Putamen (tissue), 1 donor: ENCODE measurements around the gene TBCCD1.
A peak's percentile ranks its signal among the peaks of the same experiment; 100 is the strongest.
"Not testable (repeated sequence)": the region's sequence is repeated elsewhere in the genome, so short reads cannot be mapped to it uniquely, and the experiment has no call there.

Experiments used
- DNase-seq: peaks from one replicate; pipeline ENCODE4 v3.0.0-alpha.2; 2016; ENCODE audit warnings: low spot score

Gene TBCCD1

GRCh38 chr3:186596568-186597287 is 29.6 kb upstream of the TBCCD1 start:
- DNase-seq = no peak

- no peak for DNase-seq
Observed at GRCh38 chr3:186594591-186595113, 27.5 kb upstream of the TBCCD1 start.

- no peak for DNase-seq
Observed at GRCh38 chr3:186593862-186594261, 26.7 kb upstream of the TBCCD1 start.

- no peak for DNase-seq
Observed at GRCh38 chr3:186592682-186593081, 25.5 kb upstream of the TBCCD1 start.

GRCh38 chr3:186590580-186591295 is 23.6 kb upstream of the TBCCD1 start:
- no peak for DNase-seq

GRCh38 chr3:186589856-186590579 is 22.9 kb upstream of the TBCCD1 start:
- DNase-seq = no peak

GRCh38 chr3:186589121-186589520 is 22.0 kb upstream of the TBCCD1 start:
- DNase-seq = no peak

GRCh38 chr3:186588632-186589031 is 21.5 kb upstream of the TBCCD1 start:
- no peak for DNase-seq

GRCh38 chr3:186587183-186587582 is 20.0 kb upstream of the TBCCD1 start:
- DNase-seq = no peak

GRCh38 chr3:186586245-186586644 is 19.1 kb upstream of the TBCCD1 start:
- DNase-seq = not testable (repeated sequence)

- no peak for DNase-seq
Observed at GRCh38 chr3:186583831-186584230, 16.7 kb upstream of the TBCCD1 start.

GRCh38 chr3:186582541-186582940 is 15.4 kb upstream of the TBCCD1 start:
- peak; percentile 47 for DNase-seq

- DNase-seq = no peak
Observed at GRCh38 chr3:186580785-186581184, 13.6 kb upstream of the TBCCD1 start.

GRCh38 chr3:186577521-186577920 is 10.4 kb upstream of the TBCCD1 start:
- no peak for DNase-seq

- DNase-seq = no peak
Observed at GRCh38 chr3:186571644-186572013, 4.5 kb upstream of the TBCCD1 start.

GRCh38 chr3:186570941-186571643 is 4.0 kb upstream of the TBCCD1 start:
- DNase-seq = no peak

- peak; percentile 99 for DNase-seq
Observed at GRCh38 chr3:186570096-186570940, 3.2 kb upstream of the TBCCD1 start, which contains the start of gene DNAJB11. Gene DNAJB11 (plus strand): TSS chr3:186570720. CDS start chr3:186570898, 178 bp downstream.

- DNase-seq = no peak
Observed at GRCh38 chr3:186569779-186570095, 2.6 kb upstream of the TBCCD1 start.

GRCh38 chr3:186569361-186569760 is 2.2 kb upstream of the TBCCD1 start:
- not testable (repeated sequence) for DNase-seq

GRCh38 chr3:186566772-186567071 is 417 bp downstream of the TBCCD1 start:
- DNase-seq = no peak

- no peak for DNase-seq
Observed at GRCh38 chr3:186564586-186564985, 2.6 kb downstream of the TBCCD1 start.
